Tibial nerve (tissue), 4 donors: Measurements from ENCODE around the gene S100A16. TPM values are rescaled to one million over a fixed set of nuclear protein-coding genes. Genes with fewer than 3 reads are reported as not detected.
A peak's percentile ranks its signal among the peaks of the same experiment; 100 is the strongest.

ENCODE experiments used
- DNase-seq, 2 donors: peaks; one replicate each; pipeline ENCODE4 v3.0.0-alpha.2; 2019; ENCODE audit warnings: low spot score in 2 of 2
- H3K27ac ChIP-seq, 4 donors: fragments of 200-600 bp; sonication (generic) in 3 of 4; one replicate each; pipeline ENCODE4 v1.5.1; 2017 to 2019; ENCODE audit warnings: mild to moderate bottlenecking in 1 of 4
- H3K27me3 ChIP-seq, 2 donors: fragments of 200-600 bp; sonication (generic) in 1 of 2; one replicate each; pipeline versions ENCODE4 v1.5.1 to v1.6.0; 2017 to 2019
- H3K36me3 ChIP-seq, 3 donors: fragments of 200-600 bp; sonication (generic); one replicate each; pipeline ENCODE4 v1.5.1; 2018 to 2019
- H3K4me1 ChIP-seq, 4 donors: fragments of 200-600 bp; sonication (generic) in 3 of 4; one replicate each; pipeline ENCODE4 v1.5.1; 2017 to 2019
- H3K4me3 ChIP-seq, 4 donors: fragments of 200-600 bp; sonication (generic) in 3 of 4; one replicate each; pipeline ENCODE4 v1.5.1; 2017 to 2019; ENCODE audit warnings: mild to moderate bottlenecking in 1 of 4, moderate library complexity in 1 of 4
- H3K9me3 ChIP-seq, 4 donors: fragments of 200-600 bp; sonication (generic) in 3 of 4; one replicate each; pipeline ENCODE4 v1.5.1; 2017 to 2019
- CTCF ChIP-seq, 5 experiments: fragments of 200-600 bp in 3 of 5; fragments of 450-650 bp in 2 of 5; sonication (generic) in 3 of 5; IDR thresholded peaks; one replicate each; pipeline ENCODE4 v1.5.1; 2016 to 2019; ENCODE audit warnings: antibody characterized with exemption in 5 of 5, mild to moderate bottlenecking in 3 of 5, moderate library complexity in 2 of 5
- EP300 ChIP-seq, 2 donors: sonication (generic); formaldehyde crosslinking; IDR thresholded peaks; one replicate each; pipeline ENCODE4 v1.6.1; 2017; ENCODE audit warnings: antibody characterized with exemption in 2 of 2, mild to moderate bottlenecking in 1 of 2
- POLR2A ChIP-seq, 2 donors: fragments of 450-650 bp; IDR thresholded peaks; one replicate each; pipeline ENCODE4 v1.6.1; 2017; ENCODE audit warnings: antibody characterized with exemption in 2 of 2, mild to moderate bottlenecking in 2 of 2, moderate library complexity in 2 of 2
- WGBS, 2 donors: methylation state at CpG; one replicate each; pipeline ENCODE4 v1.1.5; 2018; 5-methylcytosine and 5-hydroxymethylcytosine counted together
- total RNA-seq, 4 donors: library from RNA; depleted of rRNA; stranded (reverse); fragments of >200 nt; gene quantifications; one replicate each; pipeline ENCODE4 v1.1.0, GENCODE V29; 2016

Gene S100A16
- total RNA-seq, 4 donors from 2014 or later, result 45.5 to 120 (median 77.1) TPM

- 90 to 92% methylated on average over 10 of the region's 10 CpGs for WGBS, 2 donors
- Histone ChIP-seq H3K27me3 (no peaks in the 10 kb centered on the region), H3K4me3 (no peak overlapping the region), H3K9me3 (no peaks in the 10 kb centered on the region), H3K27ac (no peak overlapping the region), H3K36me3 (peaks cover 0 to 20% (median 0%) of the 10 kb centered on the region in 3 donors), H3K4me1 (peaks cover 0 to 56% (median 21%) of the 10 kb centered on the region in 4 donors)
- no peak for DNase-seq
- no peak for TF ChIP-seq POLR2A (IDR thresholded peaks at IDR 0.05)
- no peak for TF ChIP-seq EP300 (IDR thresholded peaks at IDR 0.05)
- no peak for TF ChIP-seq CTCF (IDR thresholded peaks at IDR 0.05)
Measured at GRCh38 chr1:153624965-153625611, 12.2 kb upstream of the S100A16 start.

DNA sequence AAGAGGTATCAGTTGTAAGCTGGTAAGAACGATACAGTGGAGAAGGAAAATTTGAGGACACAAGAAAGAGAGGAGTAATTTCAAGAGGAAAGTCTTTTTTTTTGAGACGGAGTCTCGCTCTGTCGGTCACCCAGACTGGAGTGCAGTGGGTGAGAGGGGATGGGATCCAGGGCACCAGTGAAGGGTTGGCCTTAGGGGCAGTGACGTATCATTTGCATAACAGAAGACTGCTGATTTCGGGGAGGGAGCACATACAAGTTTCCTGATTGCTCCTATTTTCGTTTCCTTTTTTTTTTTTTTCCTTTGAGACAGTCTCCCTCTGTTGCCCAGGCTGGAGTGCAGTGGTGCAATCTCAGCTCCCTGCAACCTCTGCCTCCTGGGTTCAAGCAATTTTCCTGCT is 10.2 kb upstream of the S100A16 start:
- H3K36me3 ChIP-seq, result peaks cover 0 to 39% (median 0%) of the 10 kb centered on the region in 3 donors
- peak overlapping the region in 1 of 4 donors; percentile 50 for H3K27ac ChIP-seq
- TF ChIP-seq EP300 (IDR thresholded peaks at IDR 0.05) (peak in 1 of 2 donors; percentile 12), CTCF (IDR thresholded peaks at IDR 0.05) (no peak)
- no peaks in the 10 kb centered on the region for H3K9me3 ChIP-seq
- H3K27me3 ChIP-seq, result no peaks in the 10 kb centered on the region
- H3K4me3 ChIP-seq, result no peak overlapping the region
- H3K4me1 ChIP-seq, result peaks cover 0 to 41% (median 19%) of the 10 kb centered on the region in 4 donors
- DNase-seq, result no peak
- WGBS, 2 donors, result 45 to 51% methylated on average over 7 of the region's 7 CpGs

GRCh38 chr1:153619171-153619570 is 6.2 kb upstream of the S100A16 start:
- DNase-seq, result no peak
- H3K27me3 ChIP-seq, result no peaks in the 10 kb centered on the region
- H3K4me1 ChIP-seq, result peaks cover 0 to 35% (median 21%) of the 10 kb centered on the region in 4 donors
- WGBS, 2 donors, result 97 to 98% methylated on average over 6 of the region's 6 CpGs
- H3K4me3 ChIP-seq, result no peak overlapping the region
- H3K27ac ChIP-seq, result no peak overlapping the region
- no peaks in the 10 kb centered on the region for H3K9me3 ChIP-seq
- TF ChIP-seq EP300 (IDR thresholded peaks at IDR 0.05), result no peak
- H3K36me3 ChIP-seq, result peaks cover 0 to 33% (median 0%) of the 10 kb centered on the region in 3 donors

GRCh38 chr1:153617663-153618062 is 4.7 kb upstream of the S100A16 start:
- H3K27me3 ChIP-seq, result no peaks in the 10 kb centered on the region
- H3K36me3 ChIP-seq, result peaks cover 0 to 23% (median 0%) of the 10 kb centered on the region in 3 donors
- H3K4me1 ChIP-seq, result peaks cover 0 to 33% (median 23%) of the 10 kb centered on the region in 4 donors
- 9 to 57% methylated on average over 4 to 6 of the region's 6 CpGs for WGBS, 2 donors
- H3K4me3 ChIP-seq, result no peak overlapping the region
- no peak for TF ChIP-seq EP300 (IDR thresholded peaks at IDR 0.05)
- peak; percentile 38 to 92 (median 79) for TF ChIP-seq CTCF (IDR thresholded peaks at IDR 0.05)
- TF ChIP-seq POLR2A (IDR thresholded peaks at IDR 0.05), result no peak
- H3K27ac ChIP-seq, result peak overlapping the region; percentile 45 to 92 (median 70)
- no peaks in the 10 kb centered on the region for H3K9me3 ChIP-seq
- peak in 1 of 2 donors; percentile 55 for DNase-seq

DNA sequence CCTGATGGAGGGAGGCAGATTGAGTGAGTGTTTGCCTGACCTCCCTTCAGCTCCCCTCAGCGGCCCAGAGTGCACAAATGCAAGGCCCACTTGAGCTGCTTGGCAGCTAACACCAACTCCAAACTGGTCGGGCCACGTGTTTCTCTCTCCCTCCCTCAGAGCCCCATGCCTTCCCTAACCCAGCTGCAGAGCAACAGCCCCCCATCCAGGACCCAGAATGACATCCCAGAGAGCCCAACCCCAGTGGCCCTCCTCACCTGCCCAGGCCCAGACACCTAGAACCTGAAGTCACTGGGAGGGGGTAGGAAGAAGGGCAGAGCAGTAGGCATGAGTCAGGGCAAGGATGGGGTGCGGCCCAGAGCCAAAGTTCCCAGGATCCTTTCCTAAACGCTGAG is 4.0 kb upstream of the S100A16 start:
- TF ChIP-seq EP300 (IDR thresholded peaks at IDR 0.05) (no peak), CTCF (IDR thresholded peaks at IDR 0.05) (no peak), POLR2A (IDR thresholded peaks at IDR 0.05) (no peak)
- DNase-seq, result no peak
- WGBS, 2 donors, result 61% methylated on average over 5 of the region's 5 CpGs
- Histone ChIP-seq H3K27ac (peak overlapping the region; percentile 45 to 92 (median 70)), H3K27me3 (no peaks in the 10 kb centered on the region), H3K4me3 (no peak overlapping the region), H3K4me1 (peaks cover 0 to 33% (median 23%) of the 10 kb centered on the region in 4 donors), H3K36me3 (peaks cover 0 to 23% (median 0%) of the 10 kb centered on the region in 3 donors), H3K9me3 (no peaks in the 10 kb centered on the region)
